Stomach (tissue), 9 donors: Measurements from ENCODE around the gene MICAL3. TPM values are rescaled to one million over a fixed set of nuclear protein-coding genes. Genes with fewer than 3 reads are reported as not detected.
A peak's percentile ranks its signal among the peaks of the same experiment; 100 is the strongest.

Experiments used
- DNase-seq, 2 donors: peaks; one replicate each; pipeline versions ENCODE4 v3.0.0 to v3.0.0-alpha.2; 2013 to 2019
- H3K27ac ChIP-seq, 5 donors: fragments of 200-600 bp in 4 of 5; sonication (generic) in 4 of 5; one replicate each; pipeline ENCODE4 v1.5.1; 2013 to 2019; ENCODE audit warnings: mild to moderate bottlenecking in 1 of 5, moderate library complexity in 1 of 5
- H3K27me3 ChIP-seq, 3 donors: fragments of 200-600 bp; sonication (generic); one replicate each; pipeline ENCODE4 v1.5.1; 2017 to 2019; ENCODE audit warnings: mixed run types in 1 of 3
- H3K36me3 ChIP-seq, 4 donors: fragments of 200-600 bp; sonication (generic); 1 replicate in 3 of 4; 2 replicates in 1 of 4; pipeline ENCODE4 v1.5.1; 2016 to 2019
- H3K4me1 ChIP-seq, 4 donors: fragments of 200-600 bp; sonication (generic); one replicate each; pipeline ENCODE4 v1.5.1; 2016 to 2019
- H3K4me3 ChIP-seq, 4 donors: fragments of 200-600 bp; sonication (generic) in 3 of 4; one replicate each; pipeline ENCODE4 v1.5.1; 2016 to 2019; ENCODE audit warnings: mild to moderate bottlenecking in 1 of 4
- H3K9me3 ChIP-seq, 4 donors: fragments of 200-600 bp; sonication (generic); one replicate each; pipeline ENCODE4 v1.5.1; 2016 to 2019
- CTCF ChIP-seq, 7 experiments: fragments of 450-650 bp in 4 of 7; fragments of 200-600 bp in 3 of 7; sonication (generic) in 3 of 7; IDR thresholded peaks; one replicate each; pipeline ENCODE4 v1.5.1; 2016 to 2019; ENCODE audit warnings: antibody characterized with exemption in 7 of 7, control low read depth in 2 of 7, mild to moderate bottlenecking in 1 of 7
- EP300 ChIP-seq: sonication (generic); formaldehyde crosslinking; IDR thresholded peaks from one replicate; pipeline ENCODE4 v1.6.1; 2017; ENCODE audit warnings: antibody characterized with exemption
- POLR2A ChIP-seq, 4 donors: fragments of 450-650 bp; IDR thresholded peaks; one replicate each; pipeline ENCODE4 v1.6.1; 2016; ENCODE audit warnings: antibody characterized with exemption in 4 of 4, control low read depth in 2 of 4, mild to moderate bottlenecking in 1 of 4, moderate library complexity in 1 of 4
- POLR2AphosphoS5 ChIP-seq, 3 donors: sonication (generic); formaldehyde crosslinking; IDR thresholded peaks; one replicate each; pipeline ENCODE4 v1.6.1; 2016; ENCODE audit warnings: antibody characterized with exemption in 3 of 3
- WGBS, 5 donors: extraction: QIAGEN DNeasy Blood & Tissue Kit in 3 of 5; methylation state at CpG; one replicate each; pipeline versions ENCODE4 v1.1.5 to v1.1.7; 2013 to 2018; 5-methylcytosine and 5-hydroxymethylcytosine counted together
- intact Hi-C: fragments of 100-400 bp; cut with DNase I; formaldehyde crosslinking; loops from one replicate; pipeline ENCODE4 v1.15.1; 2023; ENCODE audit warnings: low total_unique reads
- polyA plus RNA-seq, 3 donors: library from polyadenylated mRNA; stranded (reverse); fragments of 200-250 nt; gene quantifications; one replicate each; pipeline ENCODE4 v1.2.3, GENCODE V29; 2013
- total RNA-seq, 5 donors: library from RNA; depleted of rRNA; stranded (reverse); fragments of >200 nt; gene quantifications; one replicate each; pipeline versions ENCODE4 v1.1.0 to v1.2.3, GENCODE V29; 2014 to 2016
- donor health status: healthy with polysubstance abuse.
- donor health status: Bipolar disorder and iron deficiency.
- donor health status: healthy.

Gene MICAL3
- total and polyA plus RNA-seq, 8 donors, result 3.5 to 130 (median 24.0) TPM

DNA sequence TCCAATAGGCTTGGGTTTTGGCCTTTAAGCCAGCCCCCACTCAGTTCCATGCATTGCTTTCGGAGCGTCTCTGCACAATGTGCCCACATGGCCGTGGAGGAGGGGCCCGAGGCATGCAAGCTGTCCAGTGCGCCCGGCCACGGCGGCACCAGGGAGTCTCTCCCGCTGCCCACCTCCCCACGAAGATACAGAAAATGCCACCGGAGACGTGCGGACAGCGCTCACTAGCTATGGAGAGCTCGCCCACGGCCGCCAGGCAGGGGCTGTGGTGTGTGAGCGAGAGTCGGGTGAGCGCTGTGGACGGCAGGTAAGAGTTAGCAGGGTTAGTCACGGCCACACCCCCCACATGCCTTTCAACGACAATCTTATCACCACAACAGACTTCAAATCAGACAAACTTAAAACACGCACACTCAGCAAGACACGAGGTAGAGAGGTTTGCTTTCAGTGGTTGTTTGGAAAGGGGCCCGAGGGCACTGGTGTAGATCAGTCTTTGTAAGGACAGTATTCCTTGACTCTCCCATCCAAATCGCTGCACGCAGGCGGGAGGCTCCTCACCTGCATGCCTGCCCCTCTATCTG is 231.4 kb downstream of the MICAL3 start:
- intact Hi-C loops, result no loop called here
- peak in 1 of 2 donors; percentile 59 for DNase-seq
- H3K9me3 ChIP-seq, result no peaks in the 10 kb centered on the region
- H3K27ac ChIP-seq, result no peak overlapping the region
- H3K27me3 ChIP-seq, result no peaks in the 10 kb centered on the region
- H3K4me3 ChIP-seq, result no peak overlapping the region
- peaks cover 0 to 12% (median 6%) of the 10 kb centered on the region in 4 donors for H3K4me1 ChIP-seq
- no peak for TF ChIP-seq CTCF (IDR thresholded peaks at IDR 0.05)
- no peak for TF ChIP-seq POLR2AphosphoS5 (IDR thresholded peaks at IDR 0.05)
- TF ChIP-seq POLR2A (IDR thresholded peaks at IDR 0.05), result no peak
- no peak for TF ChIP-seq EP300
- H3K36me3 ChIP-seq, result peaks cover 16 to 78% (median 58%) of the 10 kb centered on the region in 4 donors
- 33 to 70% (median 43%) methylated on average over 18 to 29 of the region's 29 CpGs for WGBS, 5 donors

DNA sequence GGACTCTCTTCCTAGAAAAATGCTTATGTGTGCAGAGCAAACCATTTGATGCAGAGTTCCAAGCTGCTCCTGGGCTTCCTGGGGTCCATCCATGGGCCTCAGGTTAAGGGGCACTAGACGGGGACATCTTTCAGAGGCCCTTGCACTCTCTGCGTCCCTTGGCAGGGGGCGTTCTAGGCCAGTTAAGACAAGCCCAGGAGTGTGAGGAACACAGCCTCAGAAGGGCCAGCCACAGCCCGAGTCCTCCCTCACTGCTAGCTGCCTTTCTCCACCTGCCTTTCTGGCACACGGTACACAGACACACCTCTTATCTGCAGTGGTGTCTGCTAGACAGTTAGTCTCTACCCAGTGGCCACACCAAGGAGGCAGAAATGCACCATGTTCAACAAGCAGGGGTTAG is 232.1 kb downstream of the MICAL3 start:
- no peak for DNase-seq
- peaks cover 16 to 75% (median 58%) of the 10 kb centered on the region in 4 donors for H3K36me3 ChIP-seq
- 56 to 69% (median 68%) methylated on average over 2 to 5 of the region's 5 CpGs for WGBS, 5 donors
- peaks cover 0 to 14% (median 7%) of the 10 kb centered on the region in 4 donors for H3K4me1 ChIP-seq
- H3K27ac ChIP-seq, result no peak overlapping the region
- intact Hi-C loops, result no loop called here
- H3K27me3 ChIP-seq, result no peaks in the 10 kb centered on the region
- H3K4me3 ChIP-seq, result no peak overlapping the region
- TF ChIP-seq POLR2AphosphoS5 (IDR thresholded peaks at IDR 0.05) (no peak), POLR2A (IDR thresholded peaks at IDR 0.05) (no peak), CTCF (IDR thresholded peaks at IDR 0.05) (no peak), EP300 (no peak)
- no peaks in the 10 kb centered on the region for H3K9me3 ChIP-seq

- Histone ChIP-seq H3K4me3 (no peak overlapping the region), H3K27me3 (no peaks in the 10 kb centered on the region), H3K27ac (no peak overlapping the region), H3K36me3 (peaks cover 16 to 66% (median 48%) of the 10 kb centered on the region in 4 donors), H3K9me3 (no peaks in the 10 kb centered on the region), H3K4me1 (peaks cover 0 to 25% (median 17%) of the 10 kb centered on the region in 4 donors)
- intact Hi-C loops, result no loop called here
- 93 to 98% (median 95%) methylated on average over 20 to 21 of the region's 21 CpGs for WGBS, 5 donors
- no peak for TF ChIP-seq POLR2A (IDR thresholded peaks at IDR 0.05)
- no peak for TF ChIP-seq CTCF (IDR thresholded peaks at IDR 0.05)
- no peak for TF ChIP-seq EP300
- no peak for TF ChIP-seq POLR2AphosphoS5 (IDR thresholded peaks at IDR 0.05)
- no peak for DNase-seq
Measured at GRCh38 chr22:17791196-17791595, 233.2 kb downstream of the MICAL3 start.

GRCh38 chr22:17789379-17790200 is 234.8 kb downstream of the MICAL3 start:
- H3K36me3 ChIP-seq, result peaks cover 16 to 56% (median 38%) of the 10 kb centered on the region in 4 donors
- no peaks in the 10 kb centered on the region for H3K9me3 ChIP-seq
- no peak for TF ChIP-seq POLR2A (IDR thresholded peaks at IDR 0.05)
- no peak for TF ChIP-seq EP300
- no peak for TF ChIP-seq POLR2AphosphoS5 (IDR thresholded peaks at IDR 0.05)
- no peak for TF ChIP-seq CTCF (IDR thresholded peaks at IDR 0.05)
- H3K4me3 ChIP-seq, result no peak overlapping the region
- peaks cover 0 to 27% (median 17%) of the 10 kb centered on the region in 4 donors for H3K4me1 ChIP-seq
- DNase-seq, result no peak
- intact Hi-C loops, result no loop called here
- H3K27ac ChIP-seq, result no peak overlapping the region
- 89 to 93% (median 92%) methylated on average over 27 of the region's 27 CpGs for WGBS, 5 donors
- H3K27me3 ChIP-seq, result no peaks in the 10 kb centered on the region
